K562 (cell line): ENCODE data around the gene SLC38A2. TPM values are rescaled to one million over a fixed set of nuclear protein-coding genes. Genes with fewer than 3 reads are reported as not detected.

Source experiments
- ATAC-seq: fragments of 200-7000 bp; cut with Tn5 transposase; 3 replicates; pipeline ENCODE4 v1.9.1; 2020; ENCODE audit warnings: moderate library complexity
- BruUV-seq: library from RNA; stranded (reverse); fragments of 400-500 nt; replicated peaks from 2 replicates; lab custom pipeline; 2021; lab: Mats Ljungman, UMichigan
- CTCF ChIA-PET: fragments of 300-600 bp; formaldehyde crosslinking; extraction: SDS; loops from one replicate; lab custom pipeline; 2021; ENCODE audit warnings: low intra/inter-chr PET ratio; lab: Yijun Ruan, JAX
- POLR2A ChIA-PET: fragments of 300-600, 350-650 bp; sonication (Branson Sonifier 250); formaldehyde crosslinking; extraction: SDS; loops from one replicate; lab custom pipeline; 2021; ENCODE audit warnings: antibody characterized with exemption, inconsistent platforms; lab: Yijun Ruan, JAX
- DNase-seq, 4 experiments: peaks; one replicate each; pipeline versions ENCODE4 v3.0.0 to v3.0.0-alpha.2; 2011 to 2018; ENCODE audit warnings: low spot score in 3 of 4, mixed read lengths in 3 of 4; ENCODE audit errors: extremely low read depth in 1 of 4
- FAIRE-seq: peaks from 2 replicates; lab custom pipeline; 2011; peaks lifted over from hg19 to GRCh38; lab: Jason Lieb, UNC
- H2AFZ ChIP-seq: 2 replicates; pipeline ENCODE4 v1.6.0; 2011; ENCODE audit warnings: low read depth, low read length, control low read depth, inconsistent platforms
- H3K27ac ChIP-seq: fragments of 200-600 bp; 3 replicates; pipeline ENCODE4 v1.8.0; 2011; ENCODE audit warnings: low read depth, mild to moderate bottlenecking, control low read depth, inconsistent platforms, low read length, moderate library complexity, mixed read lengths; ENCODE audit errors: extremely low read depth
- H3K27me3 ChIP-seq, 2 experiments: fragments of 300-600 bp in 1 of 2; 2 replicates in 1 of 2; 3 replicates in 1 of 2; pipeline versions ENCODE4 v1.6.0 to v1.8.0; 2011; ENCODE audit warnings: inconsistent platforms in 2 of 2, low read length in 2 of 2, mild to moderate bottlenecking in 1 of 2, mixed read lengths in 1 of 2, moderate library complexity in 1 of 2; ENCODE audit not compliant: control insufficient read depth in 2 of 2, insufficient read depth in 2 of 2
- H3K36me3 ChIP-seq: fragments of 300-600 bp; 3 replicates; pipeline ENCODE4 v1.8.0; 2011; ENCODE audit warnings: mild to moderate bottlenecking, low read length, inconsistent platforms; ENCODE audit not compliant: control insufficient read depth, insufficient read depth
- H3K4me1 ChIP-seq, 2 experiments: fragments of 200-600 bp in 1 of 2; replicated peaks in 1 of 2; 2 replicates in 1 of 2; 3 replicates in 1 of 2; pipeline versions ENCODE4 v1.5.1 to v1.8.0; 2011; ENCODE audit warnings: inconsistent platforms in 2 of 2, low read length in 2 of 2, mild to moderate bottlenecking in 1 of 2, mixed read lengths in 1 of 2, moderate library complexity in 1 of 2; ENCODE audit not compliant: control insufficient read depth in 2 of 2, insufficient read depth in 2 of 2
- H3K4me2 ChIP-seq: 2 replicates; pipeline ENCODE4 v1.6.1; 2011; ENCODE audit warnings: low read length, control low read depth, inconsistent platforms, mixed read lengths; ENCODE audit not compliant: insufficient read depth
- H3K4me3 ChIP-seq: fragments of 200-600 bp; sonication (generic), shearing (Covaris generic); 2 replicates; pipeline ENCODE4 v1.5.1; 2016; ENCODE audit warnings: control low read depth, inconsistent platforms
- H3K79me2 ChIP-seq: fragments of 200-600 bp; 3 replicates; pipeline ENCODE4 v1.8.0; 2011; ENCODE audit warnings: low read length, inconsistent platforms; ENCODE audit not compliant: control insufficient read depth, insufficient read depth
- H3K9ac ChIP-seq, 2 experiments: 2 replicates each; pipeline versions ENCODE4 v1.6.0 to v1.6.1; 2011; ENCODE audit warnings: low read depth in 2 of 2, low read length in 2 of 2, control low read depth in 1 of 2, inconsistent platforms in 1 of 2, mild to moderate bottlenecking in 1 of 2, mixed read lengths in 1 of 2; ENCODE audit not compliant: insufficient read depth in 1 of 2
- H3K9me1 ChIP-seq: one replicate; pipeline ENCODE4 v1.6.0; 2011; ENCODE audit warnings: inconsistent platforms, mild to moderate bottlenecking, low read length, moderate library complexity; ENCODE audit not compliant: control insufficient read depth, insufficient read depth
- H3K9me3 ChIP-seq: replicated peaks from 2 replicates; pipeline ENCODE4 v1.5.1; 2011; ENCODE audit warnings: low read depth, low read length, inconsistent platforms; ENCODE audit not compliant: control insufficient read depth, insufficient read depth
- H4K20me1 ChIP-seq: replicated peaks from 2 replicates; pipeline ENCODE4 v1.6.1; 2011; ENCODE audit warnings: low read length, inconsistent platforms, mixed read lengths; ENCODE audit not compliant: control insufficient read depth, insufficient read depth
- ATF1 ChIP-seq, 2 experiments: fragments of 450-650 bp in 1 of 2; IDR thresholded peaks; 2 replicates each; pipeline ENCODE4 v1.6.1; 2016; ENCODE audit warnings: missing compliant biosample characterization in 1 of 2, missing genetic modification characterization in 1 of 2
- CC2D1A ChIP-seq: fragments of 450-650 bp; IDR thresholded peaks from 2 replicates; pipeline ENCODE4 v1.6.1; 2017; ENCODE audit warnings: mild to moderate bottlenecking
- COPS2 ChIP-seq: fragments of 450-650 bp; conservative IDR thresholded peaks from 2 replicates; pipeline ENCODE4 v1.6.1; 2016; ENCODE audit warnings: mild to moderate bottlenecking, moderate library complexity
- ESRRB ChIP-seq: fragments of 250-450 bp; sonication (Bioruptor Pico); IDR thresholded peaks from 2 replicates; pipeline ENCODE4 v1.5.0; 2020; ENCODE audit warnings: mild to moderate bottlenecking, moderate library complexity, borderline replicate concordance
- GATA2 ChIP-seq: sonication (generic); formaldehyde crosslinking; IDR thresholded peaks from 2 replicates; pipeline ENCODE4 v1.4.0; 2020; ENCODE audit warnings: mild to moderate bottlenecking, missing genetic modification reagents
- MAFG ChIP-seq: fragments of 450-650 bp; conservative IDR thresholded peaks from 2 replicates; pipeline ENCODE4 v1.6.1; 2016; ENCODE audit warnings: missing genetic modification characterization, missing compliant biosample characterization
- NFATC3 ChIP-seq: fragments of 450-650 bp; IDR thresholded peaks from 2 replicates; pipeline ENCODE4 v1.6.1; 2017; ENCODE audit warnings: mild to moderate bottlenecking
- PHF8 ChIP-seq: fragments of 200-600 bp; sonication (generic); IDR thresholded peaks from 2 replicates; pipeline ENCODE4 v1.6.1; 2012; ENCODE audit warnings: mixed run types, mild to moderate bottlenecking, inconsistent platforms, low read length, moderate library complexity, borderline replicate concordance
- POU5F1 ChIP-seq: fragments of 150-350 bp; IDR thresholded peaks from 2 replicates; pipeline ENCODE4 v1.6.1; 2014; ENCODE audit warnings: borderline replicate concordance, low read length, low read depth, mild to moderate bottlenecking; ENCODE audit not compliant: partially characterized antibody
- RAD21 ChIP-seq, 2 experiments: fragments of 250-450 bp in 1 of 2; fragments of 450-650 bp in 1 of 2; sonication (Bioruptor Pico) in 1 of 2; formaldehyde crosslinking in 1 of 2; IDR thresholded peaks in 1 of 2; conservative IDR thresholded peaks in 1 of 2; 2 replicates each; pipeline versions ENCODE4 v1.4.0 to v1.8.0; 2020 to 2022; ENCODE audit warnings: mild to moderate bottlenecking in 2 of 2, moderate library complexity in 1 of 2
- TAF15 ChIP-seq: fragments of 200-400 bp; formaldehyde crosslinking; IDR thresholded peaks from 2 replicates; pipeline ENCODE4 v1.6.1; 2017; ENCODE audit warnings: mild to moderate bottlenecking, low read depth, low read length, moderate library complexity
- ZKSCAN1 ChIP-seq: fragments of 150-350 bp; IDR thresholded peaks from 2 replicates; pipeline ENCODE4 v1.6.1; 2016; ENCODE audit warnings: low read depth, low read length
- WGBS: fragments of 100-300 bp; shearing (Covaris generic); methylation state at CpG from one replicate; pipeline ENCODE4 v1.1.6; 2016; ENCODE audit warnings: low coverage, mixed read lengths; ENCODE audit not compliant: insufficient coverage; ENCODE audit errors: missing lambda C conversion rate; 5-methylcytosine and 5-hydroxymethylcytosine counted together
- in situ Hi-C: fragments of 300-500 bp; cut with MboI; formaldehyde crosslinking; loops from 4 replicates; pipeline ENCODE4 v1.15.0; 2018; ENCODE audit warnings: inconsistent platforms, mixed read lengths
- intact Hi-C: fragments of 100-400 bp; cut with micrococcal nuclease; formaldehyde crosslinking; loops from 2 replicates; pipeline ENCODE4 v1.14.2; 2022
- polyA plus RNA-seq, 8 experiments: library from polyadenylated mRNA; depleted of rRNA in 4 of 8; stranded (reverse) in 5 of 8; unstranded in 3 of 8; fragments of >200 nt; fragmentation: Nextera tagmentation in 2 of 8; fragmentation: Illumina TruSeq in 1 of 8; extraction: Ambion mirVana in 2 of 8; extraction: Trizol in 1 of 8; gene quantifications; 2 replicates each; pipeline versions ENCODE4 v1.2.1 to v1.2.3, GENCODE V29; 2011 to 2014; ENCODE audit warnings: inconsistent platforms in 1 of 8, missing spikeins in 1 of 8
- total RNA-seq, 7 experiments: library from RNA; depleted of rRNA in 6 of 7; stranded (reverse); fragments of >200 nt in 6 of 7; fragmentation: Illumina TruSeq in 2 of 7; extraction: Trizol in 2 of 7; gene quantifications; 2 replicates each; pipeline versions ENCODE4 v1.2.1 to v1.2.3, GENCODE V29; 2011 to 2021; ENCODE audit warnings: low replicate concordance in 1 of 7
- TF ChIP-seq, protein P1 (sequence below): sonication (generic); IDR thresholded peaks from 2 replicates; pipeline ENCODE4 v1.6.1; 2016
- TF ChIP-seq, protein P2 (sequence below): sonication (generic); formaldehyde crosslinking; IDR thresholded peaks from 2 replicates; pipeline ENCODE4 v1.8.0; 2022; ENCODE audit warnings: mild to moderate bottlenecking, low read depth, missing genetic modification reagents

SLC38A2 gene
- total and polyA plus RNA-seq, 9 of the 15 experiments (the other 6 are each of a cell fraction or from before 2014, with no cell fraction given) = 98.7 to 292 (median 143) TPM

DNA sequence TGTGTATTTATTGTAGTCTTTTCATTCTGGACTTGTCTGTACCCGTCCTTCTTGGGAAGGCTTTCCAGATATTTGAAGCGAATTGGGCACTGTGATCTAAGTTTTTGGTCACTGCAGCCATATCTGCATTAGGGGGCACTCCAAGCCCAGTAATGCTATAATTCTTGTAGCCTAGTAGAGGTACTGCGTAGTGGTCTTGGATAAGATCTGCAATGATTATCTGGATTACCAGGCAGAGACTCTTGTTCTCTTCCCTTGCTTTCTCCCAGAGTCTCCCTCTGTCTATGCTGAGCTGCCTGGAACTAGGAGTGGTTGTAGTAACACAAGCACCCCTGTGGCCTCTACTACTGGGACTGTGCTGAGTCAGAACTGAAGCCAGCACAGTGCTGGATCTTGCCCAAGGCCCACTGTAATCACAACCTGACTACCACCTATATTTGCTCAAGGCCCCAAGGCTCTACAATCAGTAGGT, 30.0 kb downstream of the SLC38A2 start:
- Histone ChIP-seq H3K36me3 (no peaks in the 10 kb centered on the region), H2AFZ (no peak overlapping the region), H3K27me3 (peaks cover 0 to 3% of the 10 kb centered on the region in 2 experiments; a peak in 1 of 5 replicates), H3K9ac (no peak overlapping the region), H3K27ac (no peak overlapping the region), H3K9me1 (no peaks in the 10 kb centered on the region), H3K4me3 (no peak overlapping the region), H3K79me2 (no peaks in the 10 kb centered on the region), H3K4me2 (no peak overlapping the region), H3K9me3 (no peaks in the 10 kb centered on the region), H4K20me1 (no peaks in the 10 kb centered on the region), H3K4me1 (no peaks in the 10 kb centered on the region)
- no TSS peak for BruUV-seq
- ChIA-PET CTCF (no interaction called here), POLR2A (interaction anchor here (1.2 kb wide), 1 partner anchor 15 kb away, joined by 3 read pairs; no protein-coding TSS in a partner anchor)
- ATAC-seq (peak; percentile 89), FAIRE-seq (peak; percentile 49), DNase-seq (peak in 1 of 4 experiments; percentile 33)
- WGBS = 10% methylated on average over 3 of the region's 3 CpGs
- in situ Hi-C loops = loop anchor here (10.0 to 25.0 kb wide), 2 partner anchors 348 to 670 kb away; partner anchors contain the start of gene SCAF11
- intact Hi-C loops = loop anchor here (5.0 kb wide), 2 partner anchors 335 to 680 kb away; no protein-coding TSS in a partner anchor
- TF ChIP-seq, protein P1, sequence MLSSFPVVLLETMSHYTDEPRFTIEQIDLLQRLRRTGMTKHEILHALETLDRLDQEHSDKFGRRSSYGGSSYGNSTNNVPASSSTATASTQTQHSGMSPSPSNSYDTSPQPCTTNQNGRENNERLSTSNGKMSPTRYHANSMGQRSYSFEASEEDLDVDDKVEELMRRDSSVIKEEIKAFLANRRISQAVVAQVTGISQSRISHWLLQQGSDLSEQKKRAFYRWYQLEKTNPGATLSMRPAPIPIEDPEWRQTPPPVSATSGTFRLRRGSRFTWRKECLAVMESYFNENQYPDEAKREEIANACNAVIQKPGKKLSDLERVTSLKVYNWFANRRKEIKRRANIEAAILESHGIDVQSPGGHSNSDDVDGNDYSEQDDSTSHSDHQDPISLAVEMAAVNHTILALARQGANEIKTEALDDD = peak; percentile 24; the same call in 1 of the 2 replicates
- TF ChIP-seq RAD21 (CRISPR knock-in tag; conservative IDR thresholded peaks at IDR 0.05 in 1 of 2, IDR thresholded peaks at IDR 0.05 in 1 of 2) = peak; percentile 62 to 92
- no peak for TF ChIP-seq POU5F1
- TF ChIP-seq ATF1 (CRISPR knock-in tag; IDR thresholded peaks at IDR 0.05) = no peak
- TF ChIP-seq ATF1 (tag; IDR thresholded peaks at IDR 0.05) = 0 out of 2 replicates have a peak, but pooled peaks have one; percentile 16
- no peak for TF ChIP-seq NFATC3
- peak; percentile 51; the same call in 1 of the 2 replicates for TF ChIP-seq CC2D1A
- no peak for TF ChIP-seq TAF15
- no peak for TF ChIP-seq COPS2
- TF ChIP-seq MAFG (tag) = peak; percentile 31; the same call in 1 of the 2 replicates
- no peak for TF ChIP-seq ZKSCAN1
- TF ChIP-seq PHF8 = no peak
- TF ChIP-seq, protein P2, sequence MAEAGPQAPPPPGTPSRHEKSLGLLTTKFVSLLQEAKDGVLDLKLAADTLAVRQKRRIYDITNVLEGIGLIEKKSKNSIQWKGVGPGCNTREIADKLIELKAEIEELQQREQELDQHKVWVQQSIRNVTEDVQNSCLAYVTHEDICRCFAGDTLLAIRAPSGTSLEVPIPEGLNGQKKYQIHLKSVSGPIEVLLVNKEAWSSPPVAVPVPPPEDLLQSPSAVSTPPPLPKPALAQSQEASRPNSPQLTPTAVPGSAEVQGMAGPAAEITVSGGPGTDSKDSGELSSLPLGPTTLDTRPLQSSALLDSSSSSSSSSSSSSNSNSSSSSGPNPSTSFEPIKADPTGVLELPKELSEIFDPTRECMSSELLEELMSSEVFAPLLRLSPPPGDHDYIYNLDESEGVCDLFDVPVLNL (CRISPR knock-in tag) = no peak
- TF ChIP-seq GATA2 (CRISPR knock-in tag) = 0 out of 2 replicates have a peak, but pooled peaks have one; percentile 30
- no peak for TF ChIP-seq ESRRB (CRISPR knock-in tag)
